ENCODE measurements around the gene LCN6.
"Not testable (repeated sequence)": the region's sequence is repeated elsewhere in the genome, so short reads cannot be mapped to it uniquely, and the experiment has no call there.

Gene LCN6

GRCh38 chr9:136704741-136705140 is 43.6 kb downstream of the LCN6 start:
- DNase-seq = not testable (repeated sequence)

- DNase-seq = no peak
These were observed 45.0 kb downstream of the LCN6 start for GRCh38 chr9:136703276-136703860.

- no peak for DNase-seq
These were observed 46.7 kb downstream of the LCN6 start for GRCh38 chr9:136701668-136702053.

- peak; percentile 62 for DNase-seq
These were observed 47.2 kb downstream of the LCN6 start for GRCh38 chr9:136700959-136701667.

- no peak for DNase-seq
These were observed 48.0 kb downstream of the LCN6 start for GRCh38 chr9:136700304-136700703.

GRCh38 chr9:136698635-136699246 is 49.6 kb downstream of the LCN6 start:
- DNase-seq = no peak

- DNase-seq = no peak
These were observed 50.4 kb downstream of the LCN6 start for GRCh38 chr9:136697821-136698526.

GRCh38 chr9:136697146-136697820 is 51.0 kb downstream of the LCN6 start:
- DNase-seq = no peak

- no peak for DNase-seq
These were observed 51.8 kb downstream of the LCN6 start for GRCh38 chr9:136696502-136696901.

- DNase-seq = no peak
These were observed 52.4 kb downstream of the LCN6 start for GRCh38 chr9:136695955-136696354.

GRCh38 chr9:136695435-136695895 is 52.9 kb downstream of the LCN6 start:
- no peak for DNase-seq

- no peak for DNase-seq
These were observed 53.5 kb downstream of the LCN6 start for GRCh38 chr9:136694872-136695247.

- DNase-seq = no peak
These were observed 54.0 kb downstream of the LCN6 start for GRCh38 chr9:136694163-136694871.
